Keratinocyte (primary cell): Measurements from ENCODE around the gene CCDC82.

ENCODE experiments used
- CTCF ChIP-seq, 3 experiments: IDR thresholded peaks in 1 of 3; conservative IDR thresholded peaks in 1 of 3; optimal IDR thresholded peaks in 1 of 3; 2 replicates in 2 of 3; 3 replicates in 1 of 3; pipeline versions ENCODE3 to v1.5.1; 2011; ENCODE audit warnings: low read length in 3 of 3, mild to moderate bottlenecking in 3 of 3, moderate library complexity in 2 of 3, control low read depth in 1 of 3, inconsistent platforms in 1 of 3; ENCODE audit not compliant: insufficient read depth in 2 of 3; ENCODE audit errors: extremely low read depth in 1 of 3
- EZH2 ChIP-seq: IDR thresholded peaks from one replicate; pipeline ENCODE4 v1.6.1; 2012; ENCODE audit warnings: inconsistent platforms, mild to moderate bottlenecking, low read length, moderate library complexity

- TF ChIP-seq CTCF (optimal IDR thresholded peaks at IDR 0.05 in 1 of 3, IDR thresholded peaks at IDR 0.05 in 1 of 3, conservative IDR thresholded peaks at IDR 0.05 in 1 of 3; ENCODE audit: extremely low read depth in 1 of 3, insufficient read depth in 2 of 3, low read length in 3 of 3) (no peak), EZH2 (no peak)
Observed at GRCh38 chr11:96396637-96397036, 6.9 kb upstream of the CCDC82 start.
